NB4 (cell line): ENCODE data around the gene JMJD1C.

Experiments used
- CTCF ChIP-seq: IDR thresholded peaks from one replicate; pipeline ENCODE4 v1.5.1; 2012; ENCODE audit warnings: low read depth, low read length
- MAX ChIP-seq: IDR thresholded peaks from 2 replicates; pipeline ENCODE4 v1.6.1; 2011; ENCODE audit warnings: low read depth, low read length
- MYC ChIP-seq: IDR thresholded peaks from 2 replicates; pipeline ENCODE4 v1.6.1; 2011; ENCODE audit warnings: low read depth, low read length
- POLR2A ChIP-seq: IDR thresholded peaks from 2 replicates; pipeline ENCODE4 v1.6.1; 2011; ENCODE audit warnings: mild to moderate bottlenecking; ENCODE audit not compliant: insufficient read length; ENCODE audit errors: extremely low read depth

GRCh38 chr10:63337455-63338251 is 128.1 kb downstream of the JMJD1C start:
- TF ChIP-seq CTCF (no peak), POLR2A (no peak), MYC (no peak), MAX (no peak)
